HG02571 (cell line): ENCODE results near the gene ROBO1.

Source experiments
- ATAC-seq: cut with Tn5 transposase; IDR thresholded peaks from one replicate; pipeline ENCODE4 v1.9.1; 2021; ENCODE audit warnings: mild to moderate bottlenecking, moderate library complexity; ENCODE audit not compliant: unreplicated experiment

ROBO1 gene

DNA sequence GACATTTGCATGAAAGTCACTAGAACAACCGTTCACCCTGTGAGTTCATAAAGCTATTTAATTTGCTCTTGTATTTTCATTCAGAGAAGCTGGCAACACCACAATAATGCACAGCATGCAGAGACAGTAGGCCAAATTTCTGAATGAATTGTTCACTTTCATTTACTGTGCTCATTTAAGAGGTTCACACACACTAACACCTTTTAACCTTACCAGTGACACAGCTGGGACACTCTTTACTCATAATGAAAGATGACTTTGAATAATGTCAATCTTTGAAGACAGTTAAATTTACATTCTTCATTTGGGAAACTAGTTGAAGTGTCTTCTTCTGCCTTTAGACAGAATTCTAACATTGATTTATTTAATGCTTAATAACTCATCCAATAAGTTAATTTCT, 95.7 kb downstream of the ROBO1 start:
- no peak for ATAC-seq

DNA sequence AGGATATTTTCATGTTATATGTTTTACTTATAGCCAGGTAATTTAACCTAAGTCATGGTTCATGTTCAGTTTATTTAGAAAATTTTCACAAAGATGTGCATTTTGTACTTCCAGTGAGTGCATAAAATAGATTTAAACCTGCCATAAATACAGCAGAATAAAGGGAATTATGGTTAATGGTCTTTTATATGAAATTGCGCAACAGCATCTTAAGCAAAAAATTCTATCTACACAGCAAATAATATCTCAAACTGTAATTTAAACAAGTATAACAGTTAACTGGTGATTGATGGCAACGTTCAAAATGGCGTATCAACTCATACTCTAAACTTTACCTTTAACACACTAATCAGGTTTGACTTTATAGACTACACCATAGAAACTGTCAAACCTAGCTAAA, 97.6 kb downstream of the ROBO1 start:
- ATAC-seq = no peak

DNA sequence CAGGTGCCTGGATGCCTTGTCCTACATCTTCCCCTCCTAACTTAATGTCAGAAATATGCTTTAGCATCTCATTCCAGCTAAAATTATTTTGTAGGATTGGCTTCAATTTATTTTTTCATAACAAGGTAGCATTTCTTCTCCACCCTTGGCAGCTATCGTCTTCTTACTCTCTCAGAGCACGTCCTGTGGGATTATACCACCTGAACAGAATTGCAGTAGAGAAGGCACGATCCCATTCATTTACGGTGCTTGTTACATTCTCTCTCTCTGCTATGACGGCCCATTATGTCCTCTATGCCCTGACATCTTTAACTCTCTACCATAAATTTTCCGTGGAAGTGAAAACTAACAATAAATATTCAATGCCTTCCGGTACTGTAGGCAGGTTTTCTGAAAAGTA, 103.3 kb downstream of the ROBO1 start:
- ATAC-seq = no peak

DNA sequence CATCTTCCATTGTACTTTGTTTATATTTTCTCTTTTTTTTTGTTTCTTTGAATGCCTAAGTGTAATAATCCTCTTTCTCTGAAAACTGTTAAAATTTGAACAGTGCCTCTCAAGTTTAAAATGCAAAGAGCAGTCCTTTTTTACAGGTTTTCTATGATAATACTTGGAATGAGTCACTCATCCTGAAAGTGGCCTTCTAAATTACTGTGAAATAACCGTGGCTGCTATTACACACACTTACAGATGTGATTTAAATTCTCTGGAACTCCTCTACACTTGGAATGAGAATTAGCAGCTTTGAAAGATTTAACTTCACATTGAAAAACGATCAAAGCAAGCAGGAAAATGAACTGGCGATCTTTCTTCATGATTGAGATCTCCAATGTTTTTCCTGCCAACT, 105.9 kb downstream of the ROBO1 start:
- ATAC-seq = no peak

GRCh38 chr3:79657076-79657475, 110.7 kb downstream of the ROBO1 start:
- no peak for ATAC-seq

- no peak for ATAC-seq
Measured at GRCh38 chr3:79654019-79654418, 113.8 kb downstream of the ROBO1 start.

GRCh38 chr3:79653266-79653830, 114.5 kb downstream of the ROBO1 start:
- ATAC-seq = no peak

DNA sequence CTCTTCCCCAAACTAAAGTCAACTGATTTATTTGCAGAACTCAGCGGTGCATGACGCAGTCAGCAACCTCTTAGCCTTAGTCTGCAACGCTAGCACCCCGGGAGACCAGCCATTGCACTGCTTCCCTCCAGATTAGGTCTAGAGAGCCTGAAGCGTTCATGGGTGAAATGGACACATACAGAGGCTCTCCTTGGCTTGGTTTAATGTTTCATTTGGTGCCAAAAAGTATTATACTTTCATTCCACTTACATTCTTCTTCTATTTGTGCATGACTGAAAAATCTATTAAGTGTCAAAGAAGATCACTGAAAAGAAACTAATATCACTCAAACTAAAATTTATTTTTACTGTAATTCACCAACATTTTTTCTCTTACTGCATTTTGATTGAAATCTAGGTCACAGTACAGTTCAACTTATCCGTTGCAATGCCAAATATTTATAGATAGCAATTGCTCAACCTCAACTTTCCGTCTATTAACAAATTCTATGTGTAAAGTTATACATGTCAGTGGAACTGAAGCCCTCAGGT, 116.2 kb downstream of the ROBO1 start:
- ATAC-seq = no peak

GRCh38 chr3:79639855-79640254, 127.9 kb downstream of the ROBO1 start:
- no peak for ATAC-seq

DNA sequence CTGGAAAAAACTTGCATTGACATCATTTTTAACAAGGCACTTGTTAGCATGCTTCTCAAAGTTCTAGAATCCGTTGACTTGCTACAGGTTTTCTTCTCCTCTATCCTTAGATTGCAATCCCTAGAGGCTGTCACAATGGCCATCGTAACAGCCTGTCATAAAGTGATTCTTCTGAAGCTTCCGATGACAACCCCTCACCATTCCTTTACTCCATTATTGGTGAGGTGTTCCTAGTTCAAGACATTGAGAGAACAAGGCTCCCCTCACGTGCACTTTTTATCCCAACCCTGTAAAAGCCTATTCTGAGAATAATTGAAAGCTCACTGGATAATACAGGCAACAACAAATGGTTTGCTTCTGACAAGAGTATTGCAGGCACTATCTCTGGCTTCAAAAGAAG, 131.4 kb downstream of the ROBO1 start:
- no peak for ATAC-seq

DNA sequence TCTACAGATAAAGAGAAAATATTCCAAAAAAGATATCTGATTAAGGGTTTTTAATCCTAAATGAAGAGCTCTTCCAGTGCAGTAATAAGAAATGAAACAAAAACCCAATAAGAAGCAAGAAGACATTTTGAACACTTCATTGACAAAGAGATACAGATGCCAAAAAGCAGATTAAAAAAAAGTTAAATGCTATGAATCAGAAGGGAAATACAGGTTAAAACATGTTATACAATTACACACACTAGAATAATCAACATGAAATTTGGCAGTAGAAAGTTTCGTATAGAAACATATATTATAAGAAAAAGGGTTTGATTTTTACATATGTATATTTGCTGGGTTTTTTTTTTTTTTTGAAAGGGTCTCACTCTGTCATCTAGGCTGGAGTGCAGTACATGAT, 135.0 kb downstream of the ROBO1 start:
- no peak for ATAC-seq

GRCh38 chr3:79618883-79619282, 148.9 kb downstream of the ROBO1 start:
- no peak for ATAC-seq

DNA sequence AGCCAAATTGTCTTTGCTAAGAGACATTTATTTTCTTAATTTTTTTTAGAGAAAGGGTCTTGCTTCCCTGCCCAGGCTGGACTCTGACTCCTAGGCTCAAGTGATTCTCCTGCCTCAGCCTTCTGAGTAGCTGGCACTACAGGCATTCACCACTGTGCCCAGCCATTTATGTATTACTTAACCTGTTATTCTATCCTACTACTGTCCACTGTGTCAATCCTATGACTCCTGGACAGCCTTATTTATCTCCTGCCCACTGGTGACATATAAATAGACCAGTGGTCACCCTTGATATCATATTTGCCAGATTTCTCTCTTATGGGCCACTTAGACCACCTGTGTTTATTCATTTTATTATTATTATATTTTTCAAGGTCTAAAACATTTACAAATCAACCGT, 161.4 kb downstream of the ROBO1 start:
- ATAC-seq = no peak

GRCh38 chr3:79604681-79605080, 163.1 kb downstream of the ROBO1 start:
- no peak for ATAC-seq

GRCh38 chr3:79602385-79602784, 165.4 kb downstream of the ROBO1 start:
- ATAC-seq = no peak

DNA sequence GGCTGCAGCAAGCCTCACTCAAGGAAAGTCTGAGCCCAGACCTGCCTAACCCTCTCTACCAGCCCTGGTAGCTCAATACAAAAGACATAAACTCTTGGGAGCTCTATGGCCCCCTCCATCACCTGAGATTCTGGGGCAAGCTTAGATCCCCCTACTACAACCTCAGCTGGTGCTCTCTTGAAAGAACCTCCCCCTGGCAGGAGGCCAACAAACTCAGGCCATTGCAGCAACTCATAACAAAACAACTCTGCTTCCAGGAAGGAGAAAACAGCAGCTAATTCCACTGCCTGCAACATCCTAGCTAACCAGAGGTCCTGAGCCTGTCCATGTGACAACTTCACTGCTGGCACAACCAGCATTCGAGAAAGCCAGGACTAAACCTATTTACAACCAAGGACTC, 169.2 kb downstream of the ROBO1 start:
- ATAC-seq = no peak

- no peak for ATAC-seq
Measured at GRCh38 chr3:79597709-79598108, 170.1 kb downstream of the ROBO1 start.

DNA sequence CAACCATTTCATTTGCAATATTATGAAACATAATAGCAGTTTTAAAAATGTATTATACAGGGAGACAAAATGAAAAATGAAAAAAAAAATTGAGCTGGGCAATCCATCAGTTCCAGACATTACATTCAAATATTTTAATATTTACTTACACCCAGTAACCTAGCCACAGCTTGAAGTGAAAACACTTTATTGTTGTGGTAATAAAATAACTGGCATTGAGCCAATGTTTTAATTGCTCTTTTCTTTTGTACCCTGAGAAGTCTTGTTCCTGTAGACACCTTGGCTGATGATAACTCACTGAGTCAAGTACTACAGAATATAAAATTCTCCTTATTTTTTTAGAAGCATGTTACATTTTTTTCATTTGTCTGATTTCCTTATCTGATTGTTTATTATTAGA, 180.6 kb downstream of the ROBO1 start:
- ATAC-seq = no peak

DNA sequence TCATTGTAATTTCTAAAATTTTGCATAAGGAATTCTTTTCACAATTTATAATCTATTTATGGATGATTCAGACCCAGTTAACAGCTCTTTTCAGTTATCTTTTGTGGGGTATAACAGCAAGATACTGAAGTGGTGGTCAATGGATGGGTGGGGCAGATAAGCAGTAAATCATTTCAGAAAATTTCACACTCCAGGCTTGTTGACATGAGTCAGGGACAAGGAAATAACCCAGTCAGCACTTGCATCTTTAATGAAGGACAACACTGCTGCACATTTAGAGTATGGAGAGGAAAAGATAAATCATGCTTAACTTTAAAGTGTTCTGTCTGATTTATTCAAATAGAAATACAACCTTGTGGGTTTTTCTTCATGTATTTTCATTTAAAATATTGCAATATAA, 181.6 kb downstream of the ROBO1 start:
- ATAC-seq = no peak

- ATAC-seq = no peak
Measured at GRCh38 chr3:79572930-79573329, 194.9 kb downstream of the ROBO1 start.

DNA sequence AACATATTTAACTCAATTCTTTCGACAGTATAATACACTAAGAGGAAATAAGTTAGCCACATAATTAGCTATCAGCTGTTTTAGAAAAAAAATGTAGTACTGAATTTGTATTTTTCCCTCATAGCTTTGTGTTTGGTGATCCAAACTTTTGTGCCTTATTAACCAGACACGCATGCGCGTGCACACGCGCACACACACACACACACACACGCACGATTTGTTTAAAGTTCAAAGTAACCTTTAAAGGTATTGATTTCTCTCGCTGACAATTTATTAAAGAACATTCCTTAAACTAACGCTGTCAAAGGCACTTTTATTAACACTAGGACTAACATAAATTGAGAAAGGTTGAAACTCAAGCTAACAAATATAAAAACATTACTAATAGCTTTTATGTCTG, 198.9 kb downstream of the ROBO1 start:
- no peak for ATAC-seq

DNA sequence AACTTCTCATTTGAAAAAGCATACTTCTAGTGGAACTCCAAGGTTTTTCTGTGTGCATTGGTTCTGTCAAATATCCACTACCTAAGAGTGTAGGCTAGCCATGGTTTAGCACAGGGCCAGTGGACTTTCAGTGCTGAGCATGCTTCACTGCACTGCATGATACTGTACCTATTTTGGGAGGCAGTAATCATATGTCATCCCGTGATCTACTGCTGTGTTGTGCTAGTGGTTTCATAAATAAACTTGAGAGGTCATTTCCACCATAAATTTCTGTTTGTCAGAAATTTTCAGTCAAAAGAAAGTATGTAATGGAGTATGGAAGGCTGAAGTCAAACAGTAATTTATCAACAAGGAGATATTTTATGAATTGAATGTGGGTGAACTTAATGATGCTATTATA, 203.6 kb downstream of the ROBO1 start:
- ATAC-seq = no peak

DNA sequence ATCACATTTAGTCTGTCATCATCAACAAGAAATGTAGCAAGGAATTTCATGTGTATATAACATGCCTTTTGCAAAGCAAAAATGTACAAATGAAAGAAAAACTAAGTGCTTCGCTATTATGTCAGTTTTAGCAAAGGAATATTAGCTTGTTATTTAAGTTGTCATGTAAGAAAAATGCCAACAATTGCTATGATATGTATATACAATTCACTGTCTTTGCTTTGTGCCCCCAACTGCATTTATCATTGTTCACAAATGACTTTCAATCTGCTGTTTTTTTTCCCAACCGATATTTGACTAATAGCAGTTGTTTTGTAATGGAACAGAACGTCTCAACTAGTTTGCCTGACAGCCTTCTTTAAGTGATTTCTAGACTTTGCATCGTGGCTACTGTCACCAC, 207.1 kb downstream of the ROBO1 start:
- ATAC-seq = no peak
